B cell (primary cell): ENCODE results near the gene MYL6. TPM values are rescaled to one million over a fixed set of nuclear protein-coding genes. Genes with fewer than 3 reads are reported as not detected.

Source experiments
- ATAC-seq: fragments of 200-7000 bp; cut with Tn5 transposase; one replicate; pipeline ENCODE4 v1.10.0; 2021; ENCODE audit warnings: low read depth, mild to moderate bottlenecking, moderate number of reproducible peaks, moderate library complexity
- CTCF ChIA-PET: fragments of 350-600 bp; sonication (Branson Sonifier 250); formaldehyde crosslinking; loops from one replicate; lab custom pipeline; 2021; ENCODE audit warnings: antibody characterized with exemption, inconsistent platforms; lab: Charles Lee
- POLR2A ChIA-PET: fragments of 350-600 bp; sonication (Branson Sonifier 250); formaldehyde crosslinking; loops from one replicate; lab custom pipeline; 2021; ENCODE audit warnings: antibody characterized with exemption; lab: Charles Lee
- DNase-seq: peaks from one replicate; pipeline ENCODE4 v3.0.0; 2013
- H2AFZ ChIP-seq: 2 replicates; pipeline ENCODE4 v1.6.1; 2012; ENCODE audit warnings: mild to moderate bottlenecking, low read depth, low read length; ENCODE audit not compliant: insufficient read depth, poor library complexity, severe bottlenecking
- H3K27ac ChIP-seq, 2 donors: 1 replicate in 1 of 2; 2 replicates in 1 of 2; pipeline ENCODE4 v1.5.1; 2012 to 2013; ENCODE audit warnings: low read length in 2 of 2, mild to moderate bottlenecking in 2 of 2, moderate library complexity in 1 of 2
- H3K27me3 ChIP-seq, 4 experiments: fragments of 200-600 bp in 1 of 4; sonication (generic) in 1 of 4; replicated peaks in 1 of 4; 1 replicate in 2 of 4; 2 replicates in 2 of 4; pipeline versions ENCODE4 v1.6.1 to v1.7.0; 2013 to 2016; ENCODE audit warnings: low read length in 3 of 4, mild to moderate bottlenecking in 2 of 4, mixed read lengths in 1 of 4, moderate library complexity in 1 of 4; ENCODE audit not compliant: insufficient read depth in 4 of 4, control insufficient read depth in 3 of 4; ENCODE audit errors: control extremely low read depth in 1 of 4
- H3K36me3 ChIP-seq, 2 experiments: replicated peaks in 1 of 2; 1 replicate in 1 of 2; 2 replicates in 1 of 2; pipeline versions ENCODE4 v1.6.1 to v1.7.1; 2013; ENCODE audit warnings: low read length in 1 of 2; ENCODE audit not compliant: insufficient read depth in 2 of 2, control insufficient read depth in 1 of 2; ENCODE audit errors: control extremely low read depth in 1 of 2, extremely low read depth in 1 of 2
- H3K4me1 ChIP-seq, 2 donors: fragments of 200-600 bp in 1 of 2; sonication (generic) in 1 of 2; 1 replicate in 1 of 2; 2 replicates in 1 of 2; pipeline versions ENCODE4 v1.5.1 to v1.6.1; 2013 to 2017; ENCODE audit warnings: low read length in 2 of 2; ENCODE audit not compliant: control insufficient read depth in 2 of 2, insufficient read depth in 2 of 2
- H3K4me2 ChIP-seq: replicated peaks from 2 replicates; pipeline ENCODE3; 2012; ENCODE audit warnings: mild to moderate bottlenecking, low read depth, low read length; ENCODE audit not compliant: poor library complexity, severe bottlenecking
- H3K4me3 ChIP-seq, 5 experiments: fragments of 200-600 bp in 1 of 5; sonication (generic) in 1 of 5; 1 replicate in 3 of 5; 2 replicates in 2 of 5; pipeline versions ENCODE4 v1.5.1 to v1.7.0; 2011 to 2016; ENCODE audit warnings: low read length in 4 of 5, mild to moderate bottlenecking in 4 of 5, low read depth in 2 of 5, control low read depth in 1 of 5, moderate library complexity in 1 of 5; ENCODE audit not compliant: insufficient read depth in 1 of 5; ENCODE audit errors: control extremely low read depth in 1 of 5, extremely low read depth in 1 of 5
- H3K79me2 ChIP-seq: fragments of 200-600 bp; sonication (generic); one replicate; pipeline ENCODE4 v1.6.0; 2016; ENCODE audit warnings: low read length; ENCODE audit not compliant: control insufficient read depth, insufficient read depth
- H3K9ac ChIP-seq: fragments of 200-600 bp; sonication (generic); 2 replicates; pipeline ENCODE4 v1.6.1; 2017; ENCODE audit warnings: mild to moderate bottlenecking, low read length, moderate library complexity
- H3K9me3 ChIP-seq, 3 donors: one replicate each; pipeline versions ENCODE4 v1.6.1 to v1.7.1; 2013; ENCODE audit warnings: low read length in 2 of 3; ENCODE audit not compliant: control insufficient read depth in 2 of 3, insufficient read depth in 1 of 3; ENCODE audit errors: control extremely low read depth in 1 of 3
- H4K20me1 ChIP-seq: 2 replicates; pipeline ENCODE4 v1.6.0; 2012; ENCODE audit warnings: mild to moderate bottlenecking, low read length; ENCODE audit not compliant: insufficient read depth, control insufficient read depth, poor library complexity, severe bottlenecking
- H3K27ac Mint-ChIP-seq: one replicate; pipeline ENCODE4 v1.8.0; 2021; ENCODE audit warnings: mixed read lengths
- H3K27me3 Mint-ChIP-seq: one replicate; pipeline ENCODE4 v1.8.0; 2021; ENCODE audit warnings: mixed read lengths
- H3K4me1 Mint-ChIP-seq: one replicate; pipeline ENCODE4 v1.8.0; 2021; ENCODE audit warnings: mixed read lengths
- H3K4me3 Mint-ChIP-seq: one replicate; pipeline ENCODE4 v1.8.0; 2021; ENCODE audit warnings: mixed read lengths
- H3K9me3 Mint-ChIP-seq: one replicate; pipeline ENCODE4 v1.8.0; 2022; ENCODE audit warnings: mixed read lengths; ENCODE audit not compliant: insufficient read depth
- CTCF ChIP-seq: fragments of 200-600 bp; IDR thresholded peaks from one replicate; pipeline ENCODE4 v1.8.0; 2022; ENCODE audit warnings: antibody characterized with exemption, mild to moderate bottlenecking
- EZH2 ChIP-seq: IDR thresholded peaks from 2 replicates; pipeline ENCODE4 v1.6.1; 2012; ENCODE audit warnings: borderline replicate concordance, low read depth, mild to moderate bottlenecking, moderate library complexity, low read length; ENCODE audit not compliant: insufficient read depth, poor library complexity, severe bottlenecking
- WGBS: methylation state at CpG from one replicate; pipeline ENCODE4 v1.1.5; 2013; ENCODE audit warnings: missing lambda C conversion rate; ENCODE audit not compliant: insufficient coverage; 5-methylcytosine and 5-hydroxymethylcytosine counted together
- intact Hi-C: fragments of 100-400 bp; cut with micrococcal nuclease; formaldehyde crosslinking; loops from one replicate; pipeline ENCODE4 v1.10.0; 2022
- polyA plus RNA-seq: library from polyadenylated mRNA; depleted of rRNA; stranded (reverse); fragments of >200 nt; gene quantifications from 2 replicates; pipeline ENCODE4 v1.2.3, GENCODE V29; 2012
- total RNA-seq, 2 donors: library from RNA; stranded (reverse); fragments of 120-200 nt in 1 of 2; gene quantifications; 1 replicate in 1 of 2; 2 replicates in 1 of 2; pipeline versions ENCODE4 v1.2.3 to v1.2.4, GENCODE V29; 2013 to 2022

Gene MYL6
- total and polyA plus RNA-seq, 2 donors (not counting 1 experiment from before 2014, with no cell fraction given) = 675 to 711 TPM

- TF ChIP-seq CTCF (no peak), EZH2 (no peak)
- peaks cover 4% of the 10 kb centered on the region for H3K79me2 ChIP-seq
- ChIA-PET CTCF (interaction anchor here (2.2 kb wide), 1 partner anchor 18 kb away, joined by 15 read pairs; the partner anchor contains the start of gene ESYT1), POLR2A (interaction anchor here (1.0 kb wide), 1 partner anchor 10 kb away, joined by 7 read pairs; no protein-coding TSS in a partner anchor)
- no peak overlapping the region for H3K27ac ChIP-seq
- H3K36me3 ChIP-seq = peaks cover 0 to 48% of the 10 kb centered on the region in 2 experiments
- Mint-ChIP-seq H3K4me1 (peaks cover 11% of the 10 kb centered on the region), H3K27me3 (no peaks in the 10 kb centered on the region), H3K4me3 (no peak overlapping the region), H3K9me3 (no peaks in the 10 kb centered on the region), H3K27ac (peak overlapping the region; percentile 65)
- peaks cover 6% of the 10 kb centered on the region for H4K20me1 ChIP-seq
- ATAC-seq (no peak), DNase-seq (no peak)
- H3K9me3 ChIP-seq = no peaks in the 10 kb centered on the region
- no peaks in the 10 kb centered on the region for H3K4me1 ChIP-seq
- H3K27me3 ChIP-seq = no peaks in the 10 kb centered on the region
- no peak overlapping the region for H2AFZ ChIP-seq
- no peak overlapping the region for H3K9ac ChIP-seq
- H3K4me2 ChIP-seq = no peak overlapping the region
- intact Hi-C loops = no loop called here
- WGBS = 83% methylated on average over 1 of the region's 3 CpGs
- no peak overlapping the region for H3K4me3 ChIP-seq
Observed at GRCh38 chr12:56145217-56145616, 12.9 kb upstream of the MYL6 start.

- POLR2A ChIA-PET = interaction anchor here (0.6 to 1.2 kb wide), 3 partner anchors 15 to 1080 kb away, joined by 3 to 7 read pairs (median 5); no protein-coding TSS in a partner anchor
- no peak for DNase-seq
- no peak overlapping the region for H3K9ac ChIP-seq
- H4K20me1 ChIP-seq = peaks cover 6% of the 10 kb centered on the region
- WGBS = 81% methylated on average over 4 of the region's 13 CpGs
- peaks cover 6 to 7% of the 10 kb centered on the region in 2 donors for H3K4me1 ChIP-seq
- no peak overlapping the region for H3K4me2 ChIP-seq
- intact Hi-C loops = no loop called here
- H2AFZ ChIP-seq = no peak overlapping the region
- no peak overlapping the region for H3K4me3 ChIP-seq
- H3K36me3 ChIP-seq = peaks cover 0 to 40% of the 10 kb centered on the region in 2 experiments
- no peaks in the 10 kb centered on the region for H3K9me3 ChIP-seq
- no peak overlapping the region for H3K27ac ChIP-seq
- H3K79me2 ChIP-seq = peaks cover 9% of the 10 kb centered on the region
- no peaks in the 10 kb centered on the region for H3K27me3 ChIP-seq
- no peaks in the 10 kb centered on the region for H3K9me3 Mint-ChIP-seq
- no peak overlapping the region for H3K4me3 Mint-ChIP-seq
- H3K4me1 Mint-ChIP-seq = peaks cover 21% of the 10 kb centered on the region
- H3K27me3 Mint-ChIP-seq = no peaks in the 10 kb centered on the region
- H3K27ac Mint-ChIP-seq = peak overlapping the region; percentile 63
- no peak for TF ChIP-seq CTCF
- no peak for TF ChIP-seq EZH2
- CTCF ChIA-PET = interaction anchor here (0.6 to 0.7 kb wide), 2 partner anchors 43 to 1643 kb away, joined by 3 to 5 read pairs; partner anchors contain the start of gene PA2G4
- no peak for ATAC-seq
Observed at GRCh38 chr12:56146492-56147460, 11.4 kb upstream of the MYL6 start.
